Stimulated activated CD4-positive, alpha-beta T cell treated with anti-CD3 and anti-CD28 coated beads, TNF-alpha, amount 100 ng/mL, for 1 hour (primary cell): ENCODE measurements around the gene CCDC187.
"Not testable (repeated sequence)": the region's sequence is repeated elsewhere in the genome, so short reads cannot be mapped to it uniquely, and the experiment has no call there.

Source experiments
- DNase-seq, 3 donors: peaks; one replicate each; pipeline ENCODE4 v3.0.0-alpha.2; 2020; ENCODE audit warnings: low read depth in 3 of 3, low spot score in 1 of 3

The CCDC187 gene

GRCh38 chr9:136327304-136327974, 23.5 kb upstream of the CCDC187 start, which contains the start of gene GPSM1:
GPSM1 (plus strand) TSS chr9:136327539; CDS start chr9:136327696, 157 bp downstream.
- DNase-seq = peak in 1 of 3 donors; percentile 39

- DNase-seq = no peak
Measured at GRCh38 chr9:136326761-136327303, 22.9 kb upstream of the CCDC187 start.

- no peak for DNase-seq
Measured at GRCh38 chr9:136326061-136326760, 22.3 kb upstream of the CCDC187 start.

- no peak for DNase-seq
Measured at GRCh38 chr9:136325358-136325757, 21.5 kb upstream of the CCDC187 start.

GRCh38 chr9:136324501-136325300, 20.8 kb upstream of the CCDC187 start:
- no peak for DNase-seq

- DNase-seq = no peak
Measured at GRCh38 chr9:136323371-136323789, 19.5 kb upstream of the CCDC187 start.

- no peak for DNase-seq
Measured at GRCh38 chr9:136322756-136323330, 18.9 kb upstream of the CCDC187 start.

GRCh38 chr9:136321561-136321960, 17.7 kb upstream of the CCDC187 start:
- DNase-seq = no peak

- not testable (repeated sequence) for DNase-seq
Measured at GRCh38 chr9:136320972-136321371, 17.1 kb upstream of the CCDC187 start.

- not testable (repeated sequence) for DNase-seq
Measured at GRCh38 chr9:136319955-136320354, 16.1 kb upstream of the CCDC187 start.

- not testable (repeated sequence) for DNase-seq
Measured at GRCh38 chr9:136319244-136319643, 15.3 kb upstream of the CCDC187 start.

- DNase-seq = no peak
Measured at GRCh38 chr9:136318776-136319241, 14.9 kb upstream of the CCDC187 start.

GRCh38 chr9:136318111-136318775, 14.3 kb upstream of the CCDC187 start:
- no peak for DNase-seq

GRCh38 chr9:136317695-136318094, 13.8 kb upstream of the CCDC187 start:
- no peak for DNase-seq

- no peak for DNase-seq
Measured at GRCh38 chr9:136316896-136317676, 13.2 kb upstream of the CCDC187 start.

- DNase-seq = no peak
Measured at GRCh38 chr9:136316271-136316751, 12.4 kb upstream of the CCDC187 start.

GRCh38 chr9:136314944-136315343, 11.1 kb upstream of the CCDC187 start:
- no peak for DNase-seq

- no peak for DNase-seq
Measured at GRCh38 chr9:136314056-136314416, 10.1 kb upstream of the CCDC187 start.
